ENCODE measurements around the gene NCOA6. TPM values are rescaled to one million over a fixed set of nuclear protein-coding genes. Genes with fewer than 3 reads are reported as not detected.

The NCOA6 gene
- polyA plus RNA-seq, 1 donor from 2014 or later: 13.0 TPM

GRCh38 chr20:34776177-34776576 is 49.3 kb downstream of the NCOA6 start:
- H3K9me3 ChIP-seq (ENCODE audit: low read length): no peaks in the 10 kb centered on the region
- H3F3A ChIP-seq (ENCODE audit: insufficient read depth, low read length, poor library complexity, severe bottlenecking): no peaks in the 10 kb centered on the region
- no peak overlapping the region for H3K27ac ChIP-seq (ENCODE audit: low read length)
- H2AFZ ChIP-seq (ENCODE audit: low read depth, low read length): no peak overlapping the region
- no peaks in the 10 kb centered on the region for H3K9me2 ChIP-seq (ENCODE audit: insufficient read depth, low read length)
- no peaks in the 10 kb centered on the region for H3K79me2 ChIP-seq (replicated peaks; ENCODE audit: insufficient read depth, low read length)
- no peaks in the 10 kb centered on the region for H4K20me1 ChIP-seq (ENCODE audit: insufficient read depth)
- H3K4me3 ChIP-seq (ENCODE audit: low read length): no peak overlapping the region
- H3K9ac ChIP-seq (ENCODE audit: low read length): no peak overlapping the region
- H3K27me3 ChIP-seq (ENCODE audit: insufficient read depth, low read depth, low read length): no peaks in the 10 kb centered on the region
- H3K36me3 ChIP-seq (ENCODE audit: insufficient read depth, low read length): no peaks in the 10 kb centered on the region
- TF ChIP-seq EP300 (conservative IDR thresholded peaks at IDR 0.05; ENCODE audit: poor library complexity, severe bottlenecking): no peak
- TF ChIP-seq RAD21 (conservative IDR thresholded peaks at IDR 0.05): no peak
- TF ChIP-seq POLR2AphosphoS5 (IDR thresholded peaks at IDR 0.05): no peak
- TF ChIP-seq, protein P1, sequence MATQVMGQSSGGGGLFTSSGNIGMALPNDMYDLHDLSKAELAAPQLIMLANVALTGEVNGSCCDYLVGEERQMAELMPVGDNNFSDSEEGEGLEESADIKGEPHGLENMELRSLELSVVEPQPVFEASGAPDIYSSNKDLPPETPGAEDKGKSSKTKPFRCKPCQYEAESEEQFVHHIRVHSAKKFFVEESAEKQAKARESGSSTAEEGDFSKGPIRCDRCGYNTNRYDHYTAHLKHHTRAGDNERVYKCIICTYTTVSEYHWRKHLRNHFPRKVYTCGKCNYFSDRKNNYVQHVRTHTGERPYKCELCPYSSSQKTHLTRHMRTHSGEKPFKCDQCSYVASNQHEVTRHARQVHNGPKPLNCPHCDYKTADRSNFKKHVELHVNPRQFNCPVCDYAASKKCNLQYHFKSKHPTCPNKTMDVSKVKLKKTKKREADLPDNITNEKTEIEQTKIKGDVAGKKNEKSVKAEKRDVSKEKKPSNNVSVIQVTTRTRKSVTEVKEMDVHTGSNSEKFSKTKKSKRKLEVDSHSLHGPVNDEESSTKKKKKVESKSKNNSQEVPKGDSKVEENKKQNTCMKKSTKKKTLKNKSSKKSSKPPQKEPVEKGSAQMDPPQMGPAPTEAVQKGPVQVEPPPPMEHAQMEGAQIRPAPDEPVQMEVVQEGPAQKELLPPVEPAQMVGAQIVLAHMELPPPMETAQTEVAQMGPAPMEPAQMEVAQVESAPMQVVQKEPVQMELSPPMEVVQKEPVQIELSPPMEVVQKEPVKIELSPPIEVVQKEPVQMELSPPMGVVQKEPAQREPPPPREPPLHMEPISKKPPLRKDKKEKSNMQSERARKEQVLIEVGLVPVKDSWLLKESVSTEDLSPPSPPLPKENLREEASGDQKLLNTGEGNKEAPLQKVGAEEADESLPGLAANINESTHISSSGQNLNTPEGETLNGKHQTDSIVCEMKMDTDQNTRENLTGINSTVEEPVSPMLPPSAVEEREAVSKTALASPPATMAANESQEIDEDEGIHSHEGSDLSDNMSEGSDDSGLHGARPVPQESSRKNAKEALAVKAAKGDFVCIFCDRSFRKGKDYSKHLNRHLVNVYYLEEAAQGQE (IDR thresholded peaks at IDR 0.05; ENCODE audit: borderline replicate concordance): no peak
- TF ChIP-seq MXI1 (conservative IDR thresholded peaks at IDR 0.05; ENCODE audit: poor library complexity, severe bottlenecking): no peak
- H3K4me2 ChIP-seq (ENCODE audit: low read length): no peak overlapping the region

GRCh38 chr20:34774886-34775285 is 50.6 kb downstream of the NCOA6 start:
- Histone ChIP-seq H3K9me3 (ENCODE audit: low read length) (no peaks in the 10 kb centered on the region), H3F3A (ENCODE audit: insufficient read depth, low read length, poor library complexity, severe bottlenecking) (no peaks in the 10 kb centered on the region), H3K9ac (ENCODE audit: low read length) (no peak overlapping the region), H3K27me3 (ENCODE audit: insufficient read depth, low read depth, low read length) (no peaks in the 10 kb centered on the region), H4K20me1 (ENCODE audit: insufficient read depth) (no peaks in the 10 kb centered on the region), H2AFZ (ENCODE audit: low read depth, low read length) (no peak overlapping the region), H3K27ac (ENCODE audit: low read length) (no peak overlapping the region), H3K36me3 (ENCODE audit: insufficient read depth, low read length) (no peaks in the 10 kb centered on the region), H3K79me2 (replicated peaks; ENCODE audit: insufficient read depth, low read length) (no peaks in the 10 kb centered on the region), H3K4me3 (ENCODE audit: low read length) (no peak overlapping the region), H3K4me2 (ENCODE audit: low read length) (no peak overlapping the region), H3K9me2 (ENCODE audit: insufficient read depth, low read length) (no peaks in the 10 kb centered on the region)
- TF ChIP-seq RAD21 (conservative IDR thresholded peaks at IDR 0.05): no peak
- TF ChIP-seq TAF1 (IDR thresholded peaks at IDR 0.05; ENCODE audit: low read depth): no peak
- TF ChIP-seq, protein P1 (IDR thresholded peaks at IDR 0.05; ENCODE audit: borderline replicate concordance): no peak
- no peak for TF ChIP-seq MXI1 (conservative IDR thresholded peaks at IDR 0.05; ENCODE audit: poor library complexity, severe bottlenecking)
- TF ChIP-seq CTCF (IDR thresholded peaks at IDR 0.05; ENCODE audit: poor library complexity, severe bottlenecking): no peak
- no peak for TF ChIP-seq EP300 (conservative IDR thresholded peaks at IDR 0.05; ENCODE audit: poor library complexity, severe bottlenecking)
- no peak for TF ChIP-seq POLR2AphosphoS5 (IDR thresholded peaks at IDR 0.05)
- TF ChIP-seq EZH2 (IDR thresholded peaks at IDR 0.05; ENCODE audit: borderline replicate concordance, insufficient read depth, low read length, poor library complexity, severe bottlenecking): no peak
- TF ChIP-seq SMC3 (conservative IDR thresholded peaks at IDR 0.05; ENCODE audit: poor library complexity): no peak
